GM23338 (cell line): ENCODE data around the gene TP73. TPM values are rescaled to one million over a fixed set of nuclear protein-coding genes. Genes with fewer than 3 reads are reported as not detected.

Source experiments
- ATAC-seq: fragments of 200-7000 bp; cut with Tn5 transposase; 3 replicates; pipeline ENCODE4 v1.9.1; 2020
- DNase-seq: peaks from one replicate; pipeline ENCODE4 v3.0.0-alpha.2; 2015; ENCODE audit warnings: low spot score
- H2AFZ ChIP-seq: fragments of 200-600 bp; sonication (generic); 2 replicates; pipeline ENCODE4 v1.8.0; 2016; ENCODE audit warnings: antibody characterized with exemption, mild to moderate bottlenecking, moderate library complexity
- H3F3A ChIP-seq: fragments of 200-600 bp; sonication (generic); replicated peaks from 2 replicates; pipeline ENCODE4 v1.8.0; 2017; ENCODE audit warnings: antibody characterized with exemption, mixed run types, low read depth
- H3K27ac ChIP-seq: fragments of 200-600 bp; sonication (generic); 2 replicates; pipeline ENCODE4 v1.6.1; 2016; ENCODE audit warnings: low read depth
- H3K27me3 ChIP-seq: fragments of 200-600 bp; sonication (generic); 2 replicates; pipeline ENCODE4 v1.8.0; 2016; ENCODE audit warnings: mild to moderate bottlenecking, mixed run types, moderate library complexity; ENCODE audit not compliant: insufficient read depth
- H3K36me3 ChIP-seq: fragments of 200-600 bp; sonication (generic); 2 replicates; pipeline ENCODE4 v1.8.0; 2016; ENCODE audit warnings: mild to moderate bottlenecking; ENCODE audit not compliant: insufficient read depth
- H3K4me1 ChIP-seq: fragments of 200-600 bp; sonication (generic); 2 replicates; pipeline ENCODE4 v1.8.0; 2016; ENCODE audit warnings: mild to moderate bottlenecking, moderate library complexity; ENCODE audit not compliant: insufficient read depth
- H3K4me2 ChIP-seq: fragments of 200-600 bp; sonication (generic); 2 replicates; pipeline ENCODE4 v1.7.1; 2017; ENCODE audit warnings: mixed run types
- H3K4me3 ChIP-seq: fragments of 200-600 bp; sonication (generic); 2 replicates; pipeline ENCODE4 v1.6.1; 2016; ENCODE audit warnings: mixed run types
- H3K79me2 ChIP-seq: fragments of 200-600 bp; sonication (generic); replicated peaks from 2 replicates; pipeline ENCODE4 v1.8.0; 2017; ENCODE audit warnings: mild to moderate bottlenecking; ENCODE audit not compliant: insufficient read depth
- H3K9me2 ChIP-seq: fragments of 200-600 bp; sonication (generic); 2 replicates; pipeline ENCODE4 v1.8.0; 2017; ENCODE audit not compliant: insufficient read depth
- H4K20me1 ChIP-seq: fragments of 200-600 bp; sonication (generic); replicated peaks from 2 replicates; pipeline ENCODE4 v1.8.0; 2017; ENCODE audit warnings: mild to moderate bottlenecking; ENCODE audit not compliant: insufficient read depth
- H3K27ac Mint-ChIP-seq: 2 replicates; pipeline ENCODE4 v1.8.0; 2020; ENCODE audit warnings: inconsistent platforms, mild to moderate bottlenecking, moderate library complexity, mixed read lengths
- H3K27me3 Mint-ChIP-seq: 3 replicates; pipeline ENCODE4 v1.8.0; 2022; ENCODE audit warnings: low read depth, mild to moderate bottlenecking, moderate library complexity, mixed read lengths, inconsistent platforms; ENCODE audit not compliant: insufficient read depth, poor library complexity
- H3K36me3 Mint-ChIP-seq: 3 replicates; pipeline ENCODE4 v1.8.0; 2021; ENCODE audit warnings: low read depth, mild to moderate bottlenecking, inconsistent platforms, moderate library complexity, mixed read lengths
- H3K4me1 Mint-ChIP-seq: 3 replicates; pipeline ENCODE4 v1.8.0; 2020; ENCODE audit warnings: mild to moderate bottlenecking, inconsistent platforms, mixed read lengths
- H3K4me3 Mint-ChIP-seq: 3 replicates; pipeline ENCODE4 v1.8.0; 2021; ENCODE audit warnings: moderate library complexity, mild to moderate bottlenecking, inconsistent platforms, mixed read lengths
- H3K9me3 Mint-ChIP-seq: 3 replicates; pipeline ENCODE4 v1.8.0; 2020; ENCODE audit warnings: moderate library complexity, mild to moderate bottlenecking, inconsistent platforms, mixed read lengths
- CREB1 ChIP-seq: fragments of 250-450 bp; sonication (Bioruptor Pico); IDR thresholded peaks from 2 replicates; pipeline ENCODE4 v1.5.0; 2020; ENCODE audit warnings: low read depth, mild to moderate bottlenecking, moderate library complexity
- CTCF ChIP-seq, 2 experiments: fragments of 200-600 bp in 1 of 2; sonication (generic) in 1 of 2; conservative IDR thresholded peaks; 2 replicates each; pipeline versions ENCODE4 v1.5.1 to v1.6.1; 2016 to 2017; ENCODE audit warnings: antibody characterized with exemption in 2 of 2, low read depth in 2 of 2, mild to moderate bottlenecking in 2 of 2, moderate library complexity in 1 of 2
- EZH2 ChIP-seq: fragments of 200-600 bp; sonication (generic); IDR thresholded peaks from one replicate; pipeline ENCODE4 v1.8.0; 2017; ENCODE audit warnings: antibody characterized with exemption, mild to moderate bottlenecking, low read depth; ENCODE audit not compliant: unreplicated experiment
- EZH2phosphoT487 ChIP-seq: fragments of 200-600 bp; sonication (generic); IDR thresholded peaks from one replicate; pipeline ENCODE4 v1.8.1; 2018; ENCODE audit warnings: antibody characterized with exemption; ENCODE audit not compliant: unreplicated experiment
- JUNB ChIP-seq: IDR thresholded peaks from one replicate; pipeline ENCODE4 v1.6.1; 2016; ENCODE audit warnings: antibody characterized with exemption; ENCODE audit not compliant: unreplicated experiment
- NANOG ChIP-seq: IDR thresholded peaks from 2 replicates; pipeline ENCODE4 v1.6.1; 2016; ENCODE audit warnings: antibody characterized with exemption, borderline replicate concordance
- REST ChIP-seq: IDR thresholded peaks from one replicate; pipeline ENCODE4 v1.6.1; 2018; ENCODE audit warnings: antibody characterized with exemption; ENCODE audit not compliant: unreplicated experiment
- STAT1 ChIP-seq: IDR thresholded peaks from one replicate; pipeline ENCODE4 v1.6.1; 2016; ENCODE audit warnings: antibody characterized with exemption; ENCODE audit not compliant: unreplicated experiment
- ZNF114 ChIP-seq: fragments of 250-450 bp; sonication (Bioruptor Pico); IDR thresholded peaks from 2 replicates; pipeline ENCODE4 v1.5.0; 2020; ENCODE audit warnings: mild to moderate bottlenecking, moderate library complexity
- ZNF331 ChIP-seq: fragments of 250-450 bp; sonication (Bioruptor Pico); IDR thresholded peaks from 2 replicates; pipeline ENCODE4 v1.5.0; 2020; ENCODE audit warnings: low read depth, mild to moderate bottlenecking, moderate library complexity
- polyA plus RNA-seq: library from polyadenylated mRNA; unstranded; fragments of >200 nt; fragmentation: Nextera tagmentation; extraction: Ambion mirVana; gene quantifications from 2 replicates; pipeline ENCODE4 v1.2.1, GENCODE V29; 2016
- total RNA-seq: library from RNA; depleted of rRNA; stranded (reverse); fragments of >200 nt; shearing (Covaris generic); gene quantifications from 2 replicates; pipeline ENCODE4 v1.2.3, GENCODE V29; 2014

Gene TP73
- total and polyA plus RNA-seq, 2 experiments from 2014 or later: 1.4 to 3.4 TPM

- no peak for TF ChIP-seq ZNF331 (CRISPR knock-in tag)
- no peak for TF ChIP-seq NANOG
- Histone ChIP-seq H3F3A (0 out of 2 replicates have a peak, but pooled peaks cover 3% of the 10 kb centered on the region), H3K27ac (no peak overlapping the region), H3K4me1 (peaks cover 3% of the 10 kb centered on the region; the same call in 1 of the 2 replicates), H3K9me2 (no peaks in the 10 kb centered on the region), H3K79me2 (no peaks in the 10 kb centered on the region), H3K27me3 (peaks cover 60% of the 10 kb centered on the region), H4K20me1 (peaks cover 6% of the 10 kb centered on the region; the same call in 1 of the 2 replicates), H2AFZ (no peak overlapping the region), H3K4me2 (no peak overlapping the region), H3K4me3 (no peak overlapping the region), H3K36me3 (no peaks in the 10 kb centered on the region)
- Mint-ChIP-seq H3K4me3 (no peak overlapping the region), H3K36me3 (no peaks in the 10 kb centered on the region), H3K9me3 (no peaks in the 10 kb centered on the region; the same call in 2 of the 3 replicates), H3K27me3 (peaks cover 45% of the 10 kb centered on the region), H3K4me1 (peaks cover 9% of the 10 kb centered on the region), H3K27ac (no peak overlapping the region)
- no peak for ATAC-seq
- no peak for DNase-seq
Observed at GRCh38 chr1:3657096-3657475, 4.8 kb downstream of the TP73 start.

GRCh38 chr1:3657578-3658230 lies 5.4 kb downstream of the TP73 start:
- no peaks in the 10 kb centered on the region for H3K9me2 ChIP-seq
- H3K27ac ChIP-seq: no peak overlapping the region
- H2AFZ ChIP-seq: no peak overlapping the region
- H3K4me3 ChIP-seq: no peak overlapping the region
- DNase-seq: no peak
- ATAC-seq: peak; percentile 8; the same call in 1 of the 3 replicates
- peaks cover 9% of the 10 kb centered on the region for H3K4me1 Mint-ChIP-seq
- no peak overlapping the region for H3K4me2 ChIP-seq
- no peaks in the 10 kb centered on the region; the same call in 2 of the 3 replicates for H3K9me3 Mint-ChIP-seq
- peaks cover 53% of the 10 kb centered on the region for H3K27me3 ChIP-seq
- 0 out of 2 replicates have a peak, but pooled peaks cover 3% of the 10 kb centered on the region for H3F3A ChIP-seq
- peaks cover 6% of the 10 kb centered on the region; the same call in 1 of the 2 replicates for H4K20me1 ChIP-seq
- H3K27ac Mint-ChIP-seq: no peak overlapping the region
- peaks cover 3% of the 10 kb centered on the region; the same call in 1 of the 2 replicates for H3K4me1 ChIP-seq
- H3K36me3 ChIP-seq: no peaks in the 10 kb centered on the region
- peaks cover 47% of the 10 kb centered on the region for H3K27me3 Mint-ChIP-seq
- H3K4me3 Mint-ChIP-seq: no peak overlapping the region
- no peaks in the 10 kb centered on the region for H3K79me2 ChIP-seq
- no peaks in the 10 kb centered on the region for H3K36me3 Mint-ChIP-seq
- no peak for TF ChIP-seq CTCF (conservative IDR thresholded peaks at IDR 0.05; ENCODE audit: low read depth in 2 of 2)
- no peak for TF ChIP-seq STAT1
- no peak for TF ChIP-seq CREB1
- no peak for TF ChIP-seq NANOG
- TF ChIP-seq REST: no peak
- TF ChIP-seq ZNF114 (CRISPR knock-in tag): no peak
- no peak for TF ChIP-seq ZNF331 (CRISPR knock-in tag)
- no peak for TF ChIP-seq EZH2
- no peak for TF ChIP-seq JUNB
- TF ChIP-seq EZH2phosphoT487: no peak
